IPS-18c (cell line): ENCODE results near the gene STK17A.
"Not testable (repeated sequence)": the region's sequence is repeated elsewhere in the genome, so short reads cannot be mapped to it uniquely, and the experiment has no call there.

ENCODE experiments used
- H3K4me3 ChIP-seq: 2 replicates; pipeline ENCODE4 v1.7.0; 2013; ENCODE audit warnings: low read depth, mild to moderate bottlenecking, low read length, moderate library complexity; ENCODE audit not compliant: insufficient read depth
- H3K9me3 ChIP-seq: one replicate; pipeline ENCODE4 v1.6.1; 2013; ENCODE audit warnings: mild to moderate bottlenecking, low read length, moderate library complexity; ENCODE audit not compliant: control insufficient read depth, insufficient read depth

The STK17A gene

DNA sequence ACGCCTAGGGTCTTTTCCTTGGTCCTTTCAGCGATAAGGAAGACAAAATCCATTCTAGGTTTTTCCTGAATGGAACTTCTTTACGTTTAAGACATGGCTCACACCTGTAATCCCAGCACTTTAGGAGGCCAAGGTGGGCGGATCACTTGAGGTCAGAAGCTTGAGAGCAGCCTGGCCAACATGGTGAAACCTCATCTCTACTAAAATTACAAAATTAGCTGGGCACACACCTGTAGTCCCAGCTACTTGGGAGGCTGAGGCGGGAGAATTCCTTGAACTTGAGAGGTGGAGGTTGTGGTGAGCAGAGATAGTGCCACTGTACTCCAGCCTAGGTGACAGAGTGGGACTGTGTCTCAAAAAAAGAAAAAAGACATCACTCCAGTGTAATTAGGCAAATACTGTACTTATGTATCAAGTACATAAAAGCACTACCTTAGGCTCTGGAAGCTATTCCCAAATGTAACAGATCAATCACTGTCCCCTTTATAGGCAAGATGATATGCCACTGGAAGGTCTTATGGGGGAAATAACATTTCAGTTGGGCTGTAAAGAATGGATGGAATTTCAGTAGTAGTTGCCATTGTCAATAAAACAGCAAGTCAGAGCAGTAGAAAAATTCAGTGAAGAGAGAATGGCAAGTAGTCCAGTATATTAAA is 5.7 kb downstream of the STK17A start:
- Histone ChIP-seq H3K4me3 (no peak overlapping the region), H3K9me3 (no peaks in the 10 kb centered on the region)

DNA sequence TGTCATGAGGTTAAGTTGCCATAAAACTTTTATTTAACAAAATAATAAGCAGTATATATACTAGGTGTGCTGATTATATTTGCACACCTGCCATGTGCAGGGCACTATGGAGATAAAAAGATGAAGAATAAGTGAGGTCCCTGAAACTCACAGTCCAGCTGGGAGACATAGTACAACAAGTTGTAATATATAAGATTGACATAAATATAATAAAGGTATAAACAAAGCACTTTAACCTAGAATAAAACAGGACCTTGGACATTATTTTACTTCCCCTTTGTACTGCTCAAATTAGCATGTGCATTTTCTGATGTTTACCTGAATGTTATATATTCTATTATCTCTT is 6.2 kb downstream of the STK17A start:
- Histone ChIP-seq H3K9me3 (no peaks in the 10 kb centered on the region), H3K4me3 (no peak overlapping the region)

DNA sequence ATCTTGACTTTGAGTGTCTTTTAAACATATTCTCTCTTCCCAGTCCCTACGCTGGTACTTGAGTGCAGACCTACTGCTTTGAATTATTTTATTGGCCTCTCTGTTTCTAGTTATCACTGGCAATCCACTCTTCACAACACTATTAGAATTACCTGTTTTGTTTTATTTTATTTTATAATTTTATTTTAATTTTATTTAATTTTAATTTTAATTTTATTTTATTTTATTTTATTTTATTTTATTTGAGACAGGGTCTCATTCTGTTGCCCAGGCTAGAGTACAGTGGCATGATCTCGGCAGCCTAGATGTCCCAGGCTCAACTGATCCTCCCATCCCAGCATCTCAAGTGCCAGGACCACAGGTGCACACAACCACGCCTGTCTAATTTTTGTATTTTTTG is 6.8 kb downstream of the STK17A start:
- no peak overlapping the region for H3K4me3 ChIP-seq
- H3K9me3 ChIP-seq = no peaks in the 10 kb centered on the region

DNA sequence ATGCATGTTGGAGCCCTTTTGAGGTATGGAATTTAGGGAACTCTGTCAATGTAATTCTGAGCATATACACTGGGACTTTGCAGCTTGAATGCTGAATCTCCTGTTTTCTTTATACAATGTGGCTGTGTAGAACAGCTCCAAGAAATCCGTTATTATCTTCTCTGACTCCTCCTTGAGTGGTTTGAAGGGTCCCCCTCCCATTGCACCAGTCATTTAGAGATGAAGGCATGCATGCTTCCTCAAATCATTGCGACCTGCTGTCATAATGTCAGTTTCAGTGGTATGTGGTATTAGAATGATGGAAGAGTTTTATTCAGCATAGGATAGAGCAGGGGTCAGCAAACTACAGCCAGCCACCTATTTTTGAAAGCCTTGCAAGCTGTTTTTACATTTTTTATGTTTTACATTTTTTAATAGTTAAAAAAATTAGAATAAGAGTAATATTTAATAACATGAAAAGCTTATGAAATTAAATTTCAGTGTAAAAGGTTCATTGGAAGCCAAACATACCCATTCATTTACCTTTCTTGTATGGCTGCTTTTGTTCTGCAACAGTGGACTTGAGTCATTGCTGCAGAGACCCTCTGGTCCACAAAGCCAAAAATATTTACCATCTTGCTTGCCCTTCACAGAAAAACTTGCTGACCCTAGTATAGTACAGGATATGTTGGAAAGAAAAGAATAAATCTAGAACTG is 8.1 kb downstream of the STK17A start:
- Histone ChIP-seq H3K4me3 (no peak overlapping the region), H3K9me3 (no peaks in the 10 kb centered on the region)

DNA sequence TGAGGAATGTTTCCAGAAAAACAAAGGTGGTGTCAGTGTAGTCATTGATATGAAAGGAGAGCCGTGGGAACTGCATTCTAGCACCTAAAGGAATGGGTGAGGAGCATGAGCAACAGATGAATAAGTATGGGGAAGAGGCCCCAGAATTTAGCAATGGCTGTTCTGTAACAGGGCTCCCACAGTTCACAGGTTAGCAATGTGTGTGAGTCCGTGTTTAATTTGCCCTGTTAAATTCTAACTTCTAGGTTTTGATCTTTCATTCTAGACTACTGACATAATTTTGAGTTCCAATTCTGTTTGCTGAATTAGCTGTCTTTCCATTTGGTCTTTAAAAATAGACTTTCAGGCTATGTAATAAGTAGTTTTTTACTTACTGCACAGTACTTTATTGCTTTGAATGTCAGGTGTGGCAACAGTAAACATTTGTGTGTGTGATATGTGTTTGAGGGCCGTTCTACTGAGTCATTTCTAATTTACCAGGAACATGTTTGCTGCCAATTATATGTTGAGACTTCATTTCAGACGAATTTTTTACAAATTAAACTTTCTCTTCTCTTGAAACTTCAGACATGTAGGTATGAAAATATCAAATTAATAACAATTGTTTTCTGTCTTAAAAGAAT is 8.8 kb downstream of the STK17A start:
- Histone ChIP-seq H3K4me3 (no peak overlapping the region), H3K9me3 (no peaks in the 10 kb centered on the region)

DNA sequence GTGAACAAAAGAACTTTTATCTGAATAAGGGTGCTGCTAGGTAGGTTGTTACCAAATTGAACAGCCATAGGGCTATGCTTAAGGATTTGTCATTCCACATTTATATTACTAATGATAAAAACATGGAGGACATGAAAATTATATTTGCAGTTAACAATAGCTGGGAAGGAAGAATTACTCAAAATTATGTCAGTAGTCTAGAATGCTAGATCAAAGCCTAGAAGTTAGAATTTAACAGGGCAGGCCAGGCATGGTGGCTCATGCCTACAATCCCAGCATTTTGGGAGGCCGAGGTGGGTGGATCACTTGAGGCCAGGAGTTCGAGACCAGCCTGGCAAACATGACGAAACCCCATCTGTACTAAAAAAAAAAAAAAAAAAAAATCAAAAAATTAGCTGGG is 9.4 kb downstream of the STK17A start:
- Histone ChIP-seq H3K9me3 (no peaks in the 10 kb centered on the region), H3K4me3 (no peak overlapping the region)

DNA sequence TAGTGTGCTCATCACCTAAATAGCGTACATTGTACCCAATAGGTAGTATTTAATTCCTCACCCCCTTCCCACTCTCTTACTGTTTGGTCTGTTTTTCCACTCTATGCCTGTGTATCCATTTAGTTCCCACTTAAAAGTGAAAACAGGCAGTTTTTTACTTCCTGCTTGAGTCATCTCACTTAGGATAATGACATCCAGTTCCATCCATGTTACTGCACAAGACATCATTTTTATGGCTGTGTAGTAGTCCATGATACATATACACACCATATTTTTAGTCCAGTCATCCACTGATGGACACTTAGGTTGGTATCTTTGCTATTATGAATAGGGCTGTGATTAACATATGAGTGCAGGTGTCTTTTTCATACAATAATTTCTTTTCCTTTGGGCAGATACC is 10.1 kb downstream of the STK17A start:
- no peaks in the 10 kb centered on the region for H3K9me3 ChIP-seq
- no peak overlapping the region for H3K4me3 ChIP-seq

DNA sequence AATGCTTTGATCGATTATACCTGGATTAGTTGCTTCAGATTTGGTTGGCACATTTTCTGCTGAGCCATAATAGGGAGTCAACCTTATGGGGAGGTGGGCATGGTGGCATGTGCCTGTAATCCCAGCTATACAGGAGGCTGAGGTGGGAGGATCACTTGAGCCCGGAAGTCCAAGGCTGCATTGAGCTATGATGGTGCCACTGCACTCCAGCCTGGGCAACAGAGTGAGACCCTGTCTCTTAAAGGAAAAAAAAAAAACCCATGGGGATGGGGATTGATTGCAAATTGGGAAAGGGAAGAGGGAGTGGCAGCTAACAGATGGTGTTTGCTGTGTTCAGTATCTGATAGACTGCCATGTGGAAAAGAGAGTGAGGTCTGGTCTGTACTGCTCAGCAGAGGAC is 11.1 kb downstream of the STK17A start:
- Histone ChIP-seq H3K9me3 (no peaks in the 10 kb centered on the region), H3K4me3 (no peak overlapping the region)

DNA sequence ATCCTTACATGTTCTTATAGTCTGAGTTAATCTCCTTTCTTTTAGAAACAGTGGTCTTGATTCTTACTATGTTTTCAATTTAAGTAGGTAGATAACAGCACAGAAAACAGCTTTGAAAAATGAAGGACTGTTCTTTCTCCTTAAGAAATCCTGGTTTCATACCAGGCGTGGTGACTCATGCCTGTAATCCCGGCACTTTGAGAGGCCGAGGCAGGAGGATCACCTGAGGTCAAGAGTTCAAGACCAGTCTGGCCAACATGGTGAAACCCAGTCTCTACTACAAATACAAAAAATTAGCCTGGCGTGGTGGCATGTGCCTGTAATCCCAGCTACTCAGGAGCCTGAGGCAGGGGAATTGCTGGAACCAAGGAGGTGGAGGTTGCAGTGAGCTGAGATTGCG is 13.5 kb downstream of the STK17A start:
- H3K4me3 ChIP-seq, H3K9me3 ChIP-seq: not testable (repeated sequence)

DNA sequence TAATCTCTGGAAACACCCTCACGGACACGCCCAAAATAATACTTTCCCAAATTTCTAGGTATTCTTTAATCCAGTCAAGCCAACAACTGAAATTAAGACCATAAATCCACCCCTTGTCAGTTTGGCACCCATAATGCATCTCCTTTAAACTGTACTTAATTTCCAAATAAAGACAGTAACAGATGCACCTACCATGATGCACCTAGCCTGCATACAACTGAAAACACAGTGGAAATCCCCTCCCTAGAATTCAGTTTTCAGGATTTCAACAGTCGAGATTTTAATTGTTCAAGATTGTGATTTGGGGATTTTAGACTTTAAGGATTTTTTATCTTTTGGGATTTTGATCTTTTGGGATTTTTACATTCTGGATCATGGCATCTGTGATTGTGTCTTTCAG is 17.1 kb downstream of the STK17A start:
- Histone ChIP-seq H3K4me3 (no peak overlapping the region), H3K9me3 (no peaks in the 10 kb centered on the region)

DNA sequence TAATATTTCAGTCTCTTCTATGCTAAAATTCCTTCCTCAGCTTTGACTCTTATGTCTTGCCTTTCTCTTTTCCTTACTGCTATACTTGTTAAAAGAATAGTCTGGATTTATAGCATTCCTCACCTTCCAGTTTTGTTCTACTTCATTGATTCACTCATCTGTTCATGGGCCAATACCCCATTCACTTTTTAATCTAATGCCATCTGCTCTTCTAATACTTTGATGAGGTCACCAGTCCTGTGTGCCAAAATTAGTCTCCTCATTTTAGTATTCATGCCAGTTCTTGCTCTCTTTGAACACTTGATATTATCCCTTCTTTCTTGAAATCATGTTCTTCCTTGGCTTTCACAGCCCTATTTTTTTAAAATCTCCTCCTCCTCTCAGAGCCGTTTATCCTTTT is 19.3 kb downstream of the STK17A start:
- Histone ChIP-seq H3K4me3 (no peak overlapping the region), H3K9me3 (no peaks in the 10 kb centered on the region)

DNA sequence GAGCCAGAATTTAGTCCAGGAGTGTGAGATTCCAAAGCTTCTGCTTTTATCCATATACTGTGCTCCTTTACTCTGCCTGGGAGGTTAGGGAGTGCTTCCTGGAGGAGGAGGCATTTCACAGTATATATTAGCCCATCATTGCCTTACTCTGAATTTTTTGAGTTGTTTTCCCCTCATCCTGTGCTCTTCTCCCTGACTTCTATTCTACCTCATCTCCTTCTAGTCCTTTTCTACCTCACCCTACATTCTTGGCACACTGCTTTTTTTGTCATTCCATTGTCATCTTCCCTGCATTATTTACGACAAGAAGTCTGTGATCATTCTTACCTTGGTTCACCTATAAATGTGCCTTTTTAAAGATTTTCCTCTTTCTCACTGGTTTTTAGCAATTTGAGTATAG is 21.3 kb downstream of the STK17A start:
- Histone ChIP-seq H3K9me3 (no peaks in the 10 kb centered on the region), H3K4me3 (no peak overlapping the region)

DNA sequence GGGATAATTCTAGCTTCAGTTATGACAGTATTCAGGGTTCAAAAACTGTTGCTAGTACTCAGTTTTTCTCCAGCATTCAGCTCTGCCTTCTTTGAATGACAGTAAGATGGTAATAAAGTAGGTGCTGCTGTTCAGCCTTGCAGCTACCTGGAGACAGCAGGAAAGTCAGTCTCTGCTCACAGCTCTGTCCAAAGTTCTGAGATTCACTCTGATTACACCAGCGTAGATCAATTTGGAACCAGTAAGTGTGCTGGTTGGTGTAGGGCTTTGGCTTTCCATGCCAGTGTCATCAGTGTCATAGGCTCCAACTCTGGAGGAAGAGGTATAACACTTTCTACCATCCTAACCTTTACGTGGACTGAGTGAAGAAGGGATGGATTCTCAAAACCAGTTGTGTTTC is 26.2 kb downstream of the STK17A start:
- Histone ChIP-seq H3K9me3 (no peaks in the 10 kb centered on the region), H3K4me3 (no peak overlapping the region)

DNA sequence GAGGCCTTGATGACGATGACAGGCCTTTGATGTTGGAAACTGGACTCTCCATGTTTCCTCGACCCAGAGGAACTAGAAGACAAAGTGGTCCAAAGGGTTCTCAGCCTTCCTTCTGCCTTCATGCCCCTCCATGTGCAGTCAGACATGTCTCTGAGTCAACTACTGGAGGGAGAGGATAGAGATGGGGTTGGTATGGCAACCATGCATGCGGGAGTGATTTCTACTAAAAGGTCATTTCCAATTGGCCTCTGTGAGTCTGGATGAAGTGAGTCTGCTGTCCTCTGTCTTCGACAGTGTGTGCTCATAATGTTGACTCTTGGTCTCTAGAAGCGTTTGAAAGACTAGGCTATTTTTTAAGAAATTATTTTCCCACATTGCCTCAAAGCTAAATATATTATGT is 29.2 kb downstream of the STK17A start:
- no peak overlapping the region for H3K4me3 ChIP-seq
- no peaks in the 10 kb centered on the region for H3K9me3 ChIP-seq

DNA sequence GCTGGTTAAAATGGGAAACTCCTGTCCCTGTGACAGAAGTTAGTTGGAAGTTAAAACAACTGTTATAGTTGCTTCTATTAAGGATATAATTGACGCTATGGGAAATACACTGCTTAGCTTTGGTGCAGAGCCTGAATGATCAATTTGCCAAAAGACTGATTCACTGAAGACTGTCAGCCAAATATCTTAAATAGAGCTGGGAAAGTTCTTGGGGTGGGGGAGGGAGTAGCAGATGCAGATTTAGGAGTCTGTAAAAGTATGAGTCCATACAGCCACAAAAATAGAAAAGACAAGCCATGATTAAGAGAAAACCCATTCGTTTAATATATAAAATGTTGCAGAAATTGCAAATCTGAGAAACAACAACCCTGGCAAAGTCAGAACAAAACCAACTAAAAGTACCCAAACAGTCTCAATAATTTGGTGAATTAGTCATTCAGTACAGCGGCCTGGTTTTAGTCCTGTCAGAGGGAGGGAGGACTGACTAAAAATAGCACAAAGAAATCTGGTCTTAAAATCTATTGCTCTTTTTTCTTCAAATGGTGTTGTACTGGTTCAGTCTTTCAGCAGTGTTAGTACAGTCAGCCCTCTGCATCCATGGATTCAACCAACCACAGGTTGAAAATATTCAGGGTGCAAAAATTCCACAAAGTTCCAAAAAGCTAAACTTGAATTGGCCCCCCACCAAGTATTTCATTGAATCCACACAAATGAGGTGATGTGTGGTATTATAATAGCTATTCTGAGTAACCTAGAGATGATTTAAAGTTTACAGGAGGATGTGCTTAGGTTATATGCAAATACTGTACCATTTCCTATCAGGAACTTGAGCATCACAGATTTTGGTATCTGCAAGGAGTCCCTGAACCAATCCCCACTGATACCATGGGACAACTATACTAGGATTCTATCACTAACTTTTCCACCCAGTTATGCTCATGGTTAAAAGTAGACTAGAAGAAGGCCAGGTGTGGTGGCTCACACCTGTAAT is 30.0 kb downstream of the STK17A start:
- no peak overlapping the region for H3K4me3 ChIP-seq
- no peaks in the 10 kb centered on the region for H3K9me3 ChIP-seq

DNA sequence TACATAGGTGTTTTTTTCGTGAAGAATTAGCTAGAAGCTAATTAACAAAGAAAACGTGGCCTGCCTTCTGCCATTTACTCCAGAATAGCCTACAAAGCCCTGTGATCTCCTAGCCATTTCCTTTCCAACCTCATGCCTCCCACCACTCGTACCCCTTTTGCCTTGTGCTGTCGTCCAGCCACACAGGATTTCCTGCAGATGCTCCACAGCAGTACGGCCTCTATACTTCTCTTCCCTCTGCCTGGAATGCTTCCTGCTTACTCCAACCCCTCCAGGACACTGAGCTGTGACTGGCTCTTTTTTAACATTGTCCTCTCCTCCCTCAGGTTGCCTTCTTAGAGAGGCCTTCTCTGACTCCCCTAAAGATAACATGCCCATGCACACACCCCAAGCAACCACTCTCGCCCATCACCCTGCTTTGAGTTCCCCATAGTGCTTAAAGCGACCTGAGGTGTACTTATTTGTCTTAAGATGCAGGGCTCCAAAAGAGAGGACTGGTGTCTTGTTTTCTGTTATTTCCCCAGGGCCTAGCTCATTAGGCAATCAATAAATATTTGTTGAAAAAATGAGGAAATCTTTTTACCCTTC is 32.7 kb downstream of the STK17A start:
- H3K9me3 ChIP-seq = no peaks in the 10 kb centered on the region

DNA sequence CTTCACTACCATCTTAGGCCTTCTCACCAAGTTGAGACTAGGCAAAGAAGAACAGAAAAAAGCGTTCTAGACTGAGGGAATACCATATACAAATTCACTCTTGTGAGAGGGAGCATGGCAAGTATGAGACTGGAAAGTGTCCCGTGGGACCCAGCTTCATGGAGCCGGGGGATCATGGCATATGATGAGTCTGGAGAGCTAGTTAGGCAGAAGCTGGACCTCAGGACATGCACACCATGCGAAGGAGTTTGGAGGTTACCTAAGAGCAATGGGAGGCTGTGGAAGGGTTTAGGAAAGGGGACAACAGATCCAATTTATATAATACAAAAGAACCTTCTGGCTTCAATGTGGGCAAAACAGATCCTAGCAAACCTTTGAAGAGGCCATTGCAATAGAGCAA is 34.1 kb downstream of the STK17A start:
- no peaks in the 10 kb centered on the region for H3K9me3 ChIP-seq
- no peak overlapping the region for H3K4me3 ChIP-seq

More for the DNA sequence above, 32.7 kb downstream of the STK17A start:
- H3K4me3 ChIP-seq = no peak overlapping the region
